HG02981 (cell line): ENCODE measurements around the gene GZMA.
"Not testable (repeated sequence)": the region's sequence is repeated elsewhere in the genome, so short reads cannot be mapped to it uniquely, and the experiment has no call there.

ENCODE experiments used
- ATAC-seq: cut with Tn5 transposase; IDR thresholded peaks from one replicate; pipeline ENCODE4 v1.9.1; 2021; ENCODE audit warnings: mild to moderate bottlenecking, moderate library complexity; ENCODE audit not compliant: unreplicated experiment

Gene GZMA

DNA sequence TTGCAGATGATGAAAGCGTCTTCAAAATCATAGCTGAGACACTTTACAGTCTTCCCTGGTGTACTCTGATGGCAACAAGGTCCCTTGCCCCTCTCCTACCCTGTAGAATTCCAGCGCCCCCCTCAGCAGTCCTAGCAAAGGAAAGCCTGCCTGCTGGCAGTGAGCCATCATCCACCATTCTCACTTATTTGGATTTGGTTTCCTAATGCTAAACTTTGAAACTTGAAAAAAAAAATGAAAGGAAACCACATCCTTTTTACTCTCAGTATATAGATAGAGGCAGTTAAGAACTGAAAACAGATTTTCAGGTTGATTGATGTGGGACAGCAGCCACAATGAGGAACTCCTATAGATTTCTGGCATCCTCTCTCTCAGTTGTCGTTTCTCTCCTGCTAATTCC is at the start of gene GZMA:
GZMA (plus strand) TSS at position 299 of the 400 bp plus-strand sequence; CDS start at position 336, 37 bp downstream.
- no peak for ATAC-seq

- ATAC-seq: no peak
Observed at GRCh38 chr5:55055183-55055582, 47.3 kb upstream of the GZMA start.

- ATAC-seq: no peak
Observed at GRCh38 chr5:55062039-55062779, 40.2 kb upstream of the GZMA start.

GRCh38 chr5:55063220-55063863 is 39.1 kb upstream of the GZMA start:
- ATAC-seq: no peak

- no peak for ATAC-seq
Observed at GRCh38 chr5:55063899-55064298, 38.5 kb upstream of the GZMA start.

- no peak for ATAC-seq
Observed at GRCh38 chr5:55064523-55064922, 37.9 kb upstream of the GZMA start.

DNA sequence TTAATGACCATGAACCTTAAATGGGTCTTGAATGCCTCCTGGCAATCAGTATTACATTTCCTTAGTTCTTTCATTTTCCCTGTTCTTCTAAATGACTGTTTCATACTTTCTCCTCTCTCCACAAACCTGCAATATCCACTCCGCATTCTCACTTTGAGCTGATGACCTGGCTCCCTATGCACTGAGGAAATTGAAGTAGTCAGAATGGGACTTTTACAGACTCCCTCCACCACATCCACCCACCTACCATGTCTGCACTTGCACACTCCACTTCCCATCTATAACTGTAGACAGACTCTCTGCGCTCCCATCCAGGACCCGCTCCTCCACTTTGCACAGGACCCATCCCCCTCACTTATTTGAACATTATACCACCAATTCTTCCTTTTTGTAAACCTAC is 36.2 kb upstream of the GZMA start:
- ATAC-seq: no peak

GRCh38 chr5:55070968-55071367 is 31.5 kb upstream of the GZMA start:
- ATAC-seq: no peak

GRCh38 chr5:55071413-55071812 is 31.0 kb upstream of the GZMA start:
- no peak for ATAC-seq

- no peak for ATAC-seq
Observed at GRCh38 chr5:55072666-55073065, 29.8 kb upstream of the GZMA start.

DNA sequence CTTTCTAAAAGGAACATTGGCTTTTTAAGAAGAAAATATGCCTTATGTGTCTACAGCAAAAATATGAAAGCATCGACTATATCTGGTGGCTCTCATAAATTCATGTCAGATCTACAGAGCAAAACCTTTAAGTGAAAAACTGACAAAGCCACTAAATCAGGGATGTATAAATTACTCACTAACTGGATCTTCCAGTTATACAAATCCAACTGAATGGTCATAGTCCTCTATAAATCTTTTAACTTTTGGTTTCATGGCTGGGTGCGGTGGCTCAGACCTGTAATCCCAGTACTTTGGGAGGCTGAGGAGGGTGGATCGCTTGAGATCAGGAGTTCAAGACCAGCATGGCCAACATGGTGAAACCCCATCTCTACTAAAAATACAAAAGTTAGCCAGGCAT is 29.2 kb upstream of the GZMA start:
- no peak for ATAC-seq

GRCh38 chr5:55081541-55081940 is 20.9 kb upstream of the GZMA start:
- ATAC-seq: no peak

- not testable (repeated sequence) for ATAC-seq
Observed at GRCh38 chr5:55089301-55089700, 13.1 kb upstream of the GZMA start.

GRCh38 chr5:55091011-55091410 is 11.4 kb upstream of the GZMA start:
- ATAC-seq: not testable (repeated sequence)

DNA sequence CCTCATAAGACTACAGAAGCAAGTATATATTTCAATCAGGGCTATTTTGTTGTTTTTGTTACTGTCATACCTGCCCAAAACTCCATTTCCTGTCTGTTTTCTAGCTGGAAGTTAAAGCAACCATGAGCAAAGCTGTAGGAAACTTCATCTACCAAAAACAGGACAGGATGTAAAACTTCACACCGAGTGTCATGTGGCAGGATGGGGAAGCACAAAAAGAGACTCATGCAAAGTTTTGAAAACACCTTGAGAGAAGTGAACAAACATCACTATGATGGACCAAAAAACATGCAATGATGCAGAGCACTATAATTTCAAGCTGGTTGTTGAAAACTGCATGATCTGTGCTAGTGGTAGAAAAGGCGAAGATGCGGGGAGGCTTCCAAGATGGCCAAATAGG is 6.3 kb upstream of the GZMA start:
- ATAC-seq: no peak

DNA sequence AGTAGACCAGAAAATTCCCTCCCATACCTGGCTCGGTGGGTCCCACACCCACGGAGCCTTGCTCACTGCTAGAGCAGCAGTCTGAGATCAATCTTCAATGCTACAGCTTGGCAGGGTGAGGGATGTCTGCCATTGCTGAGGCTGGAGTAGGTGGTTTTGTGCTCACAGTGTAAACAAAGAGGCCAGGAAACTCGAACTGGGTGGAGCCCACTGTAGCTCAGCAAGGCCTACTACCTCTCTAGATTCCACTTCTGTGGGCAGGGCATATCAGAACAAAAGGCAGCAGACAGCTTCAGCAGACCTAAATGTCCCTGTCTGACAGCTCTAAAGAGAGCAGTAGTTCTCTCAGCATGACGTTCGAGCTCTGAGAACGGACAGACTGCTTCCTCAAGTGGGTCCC is 5.6 kb upstream of the GZMA start:
- no peak for ATAC-seq

GRCh38 chr5:55101148-55101547 is 1.3 kb upstream of the GZMA start:
- ATAC-seq: not testable (repeated sequence)

DNA sequence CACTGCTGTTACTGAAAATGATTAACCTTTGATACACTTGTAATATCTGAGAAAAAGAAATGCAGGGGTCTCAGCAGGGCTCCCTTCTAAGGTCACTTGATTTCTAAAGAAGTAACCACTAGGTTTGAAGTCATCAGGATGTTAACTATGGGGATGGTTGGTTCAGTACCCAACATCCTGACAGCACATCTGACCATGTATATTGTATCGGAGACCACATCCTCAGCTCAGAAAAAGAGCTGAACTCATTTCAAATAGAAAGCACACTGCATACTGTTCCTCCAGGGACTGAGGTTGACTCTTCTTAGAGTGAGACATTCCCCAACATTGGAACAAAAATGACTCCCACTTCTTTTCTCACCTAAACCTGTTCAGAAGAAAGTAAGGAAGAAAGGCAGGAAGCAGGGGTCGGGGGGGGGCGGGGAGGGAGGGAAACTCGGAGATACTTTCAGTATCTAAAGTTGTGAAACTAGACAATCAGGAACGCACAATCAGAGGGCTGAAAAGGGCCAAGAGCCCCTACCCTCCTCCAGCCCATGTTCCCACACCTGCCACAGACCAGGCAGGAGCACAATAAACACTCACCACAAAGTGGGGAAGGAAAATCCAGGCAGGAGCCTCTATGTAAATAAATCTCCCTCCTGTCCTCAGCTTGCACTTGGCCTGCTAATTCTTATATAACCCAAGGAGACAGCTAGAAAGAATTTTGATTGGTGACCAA is 730 bp upstream of the GZMA start:
- no peak for ATAC-seq

- no peak for ATAC-seq
Observed at GRCh38 chr5:55104036-55104772, 1.8 kb downstream of the GZMA start.

GRCh38 chr5:55104946-55105701 is 2.7 kb downstream of the GZMA start:
- no peak for ATAC-seq
